ENCODE results near the gene TSPO. TPM values are rescaled to one million over a fixed set of nuclear protein-coding genes. Genes with fewer than 3 reads are reported as not detected.

Gene TSPO
- total and polyA plus RNA-seq, 3 donors from 2014 or later = 42.8 to 92.5 (median 68.7) TPM

- H3K9me3 ChIP-seq = no peaks in the 10 kb centered on the region
- no peaks in the 10 kb centered on the region for H3K4me1 ChIP-seq
- no peaks in the 10 kb centered on the region for H3K27me3 ChIP-seq
- WGBS, 2 donors = 88 to 95% methylated on average over 14 of the region's 14 CpGs
- H3K27ac ChIP-seq = no peak overlapping the region
- H3K36me3 ChIP-seq (ENCODE audit: low read depth, missing control alignments) = no peaks in the 10 kb centered on the region
- intact Hi-C loops (cut with DNase I; ENCODE audit: low total_unique reads) = no loop called here
- no peak for TF ChIP-seq POLR2A (IDR thresholded peaks at IDR 0.05)
- TF ChIP-seq, protein P1, sequence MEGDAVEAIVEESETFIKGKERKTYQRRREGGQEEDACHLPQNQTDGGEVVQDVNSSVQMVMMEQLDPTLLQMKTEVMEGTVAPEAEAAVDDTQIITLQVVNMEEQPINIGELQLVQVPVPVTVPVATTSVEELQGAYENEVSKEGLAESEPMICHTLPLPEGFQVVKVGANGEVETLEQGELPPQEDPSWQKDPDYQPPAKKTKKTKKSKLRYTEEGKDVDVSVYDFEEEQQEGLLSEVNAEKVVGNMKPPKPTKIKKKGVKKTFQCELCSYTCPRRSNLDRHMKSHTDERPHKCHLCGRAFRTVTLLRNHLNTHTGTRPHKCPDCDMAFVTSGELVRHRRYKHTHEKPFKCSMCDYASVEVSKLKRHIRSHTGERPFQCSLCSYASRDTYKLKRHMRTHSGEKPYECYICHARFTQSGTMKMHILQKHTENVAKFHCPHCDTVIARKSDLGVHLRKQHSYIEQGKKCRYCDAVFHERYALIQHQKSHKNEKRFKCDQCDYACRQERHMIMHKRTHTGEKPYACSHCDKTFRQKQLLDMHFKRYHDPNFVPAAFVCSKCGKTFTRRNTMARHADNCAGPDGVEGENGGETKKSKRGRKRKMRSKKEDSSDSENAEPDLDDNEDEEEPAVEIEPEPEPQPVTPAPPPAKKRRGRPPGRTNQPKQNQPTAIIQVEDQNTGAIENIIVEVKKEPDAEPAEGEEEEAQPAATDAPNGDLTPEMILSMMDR (IDR thresholded peaks at IDR 0.05) = no peak
- no peak for DNase-seq
- no peak overlapping the region for H3K4me3 ChIP-seq
These were observed 19.7 kb downstream of the TSPO start for GRCh38 chr22:43171019-43171491.

GRCh38 chr22:43171607-43172006, 20.2 kb downstream of the TSPO start:
- Histone ChIP-seq H3K27me3 (no peaks in the 10 kb centered on the region), H3K4me1 (no peaks in the 10 kb centered on the region), H3K27ac (no peak overlapping the region), H3K4me3 (no peak overlapping the region), H3K9me3 (no peaks in the 10 kb centered on the region), H3K36me3 (ENCODE audit: low read depth, missing control alignments) (no peaks in the 10 kb centered on the region)
- TF ChIP-seq, protein P1 (IDR thresholded peaks at IDR 0.05) = no peak
- TF ChIP-seq POLR2A (IDR thresholded peaks at IDR 0.05) = no peak
- no peak for DNase-seq
- 89 to 97% methylated on average over 6 to 12 of the region's 12 CpGs for WGBS, 2 donors
- intact Hi-C loops (cut with DNase I; ENCODE audit: low total_unique reads) = no loop called here

- no peak for TF ChIP-seq POLR2A (IDR thresholded peaks at IDR 0.05)
- TF ChIP-seq, protein P1 (IDR thresholded peaks at IDR 0.05) = no peak
- intact Hi-C loops (cut with DNase I; ENCODE audit: low total_unique reads) = no loop called here
- no peak overlapping the region for H3K4me3 ChIP-seq
- no peak overlapping the region for H3K27ac ChIP-seq
- H3K4me1 ChIP-seq = no peaks in the 10 kb centered on the region
- no peaks in the 10 kb centered on the region for H3K9me3 ChIP-seq
- no peak for DNase-seq
- WGBS, 2 donors = 88 to 94% methylated on average over 17 to 19 of the region's 19 CpGs
- no peaks in the 10 kb centered on the region for H3K36me3 ChIP-seq (ENCODE audit: low read depth, missing control alignments)
- H3K27me3 ChIP-seq = no peaks in the 10 kb centered on the region
These were observed 20.8 kb downstream of the TSPO start for GRCh38 chr22:43172191-43172590.

DNA sequence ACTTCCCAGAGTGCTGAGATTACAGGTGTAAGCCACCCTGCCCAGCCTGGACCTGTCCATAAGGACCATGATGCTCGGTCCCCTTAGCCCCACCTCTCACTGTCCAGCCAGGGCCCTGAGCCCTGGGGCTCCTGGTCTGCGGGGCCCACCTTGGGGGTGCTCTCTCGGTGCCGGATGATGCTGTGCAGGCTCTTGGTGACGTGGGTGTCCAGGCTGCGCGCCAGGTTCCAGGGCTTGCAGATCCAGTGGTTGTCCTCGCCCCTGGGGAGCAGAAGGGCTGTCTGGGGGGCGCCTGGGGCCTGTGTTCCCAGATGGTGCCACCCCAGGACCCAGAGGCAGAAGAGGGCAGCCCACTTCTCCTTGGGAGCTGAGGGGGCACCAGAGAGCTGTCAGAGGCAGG, 22.2 kb downstream of the TSPO start:
- no peaks in the 10 kb centered on the region for H3K9me3 ChIP-seq
- WGBS, 2 donors = 100% methylated on average over 1 to 6 of the region's 9 CpGs
- no peak overlapping the region for H3K4me3 ChIP-seq
- no peaks in the 10 kb centered on the region for H3K36me3 ChIP-seq (ENCODE audit: low read depth, missing control alignments)
- no peaks in the 10 kb centered on the region for H3K27me3 ChIP-seq
- intact Hi-C loops (cut with DNase I; ENCODE audit: low total_unique reads) = no loop called here
- no peak for DNase-seq
- H3K4me1 ChIP-seq = no peaks in the 10 kb centered on the region
- H3K27ac ChIP-seq = no peak overlapping the region
- TF ChIP-seq, protein P1 (IDR thresholded peaks at IDR 0.05) = no peak

DNA sequence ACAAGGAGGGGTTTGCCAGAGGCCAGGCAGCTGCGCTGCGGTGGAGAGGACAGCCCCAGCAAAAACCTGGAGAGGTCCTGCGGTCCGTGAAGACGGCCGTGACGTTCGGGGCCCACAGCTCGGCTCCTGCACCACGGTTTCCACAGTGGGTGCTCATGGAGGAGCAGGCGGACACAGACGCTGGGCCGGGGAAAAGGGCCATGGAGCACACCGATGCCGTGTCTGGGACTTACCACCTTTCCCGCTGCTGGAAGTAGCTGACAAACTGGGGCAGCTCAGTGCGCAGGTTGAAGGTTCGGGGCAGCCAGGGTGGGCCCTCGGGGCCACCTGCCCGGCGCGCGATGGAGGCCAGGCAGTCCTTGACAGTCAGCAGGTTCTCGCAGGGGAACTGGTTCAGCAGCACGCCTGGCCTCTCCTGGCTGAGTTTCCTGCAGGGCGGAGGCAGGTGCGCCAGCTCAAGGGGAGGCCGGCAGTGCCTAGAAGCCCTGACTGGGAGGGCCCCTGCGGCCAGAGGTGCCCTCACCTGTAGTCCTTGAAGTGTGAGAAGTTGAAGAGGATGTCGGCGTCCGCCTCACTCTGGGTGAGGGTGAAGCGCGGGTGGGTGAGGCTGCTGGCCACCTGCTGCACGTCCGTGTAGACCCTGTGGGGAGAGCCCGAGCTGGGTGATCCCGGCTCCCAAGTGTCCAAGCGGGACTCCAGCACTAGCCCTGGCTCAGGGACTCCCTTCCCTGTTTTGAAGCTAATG, 22.8 kb downstream of the TSPO start:
- Histone ChIP-seq H3K9me3 (no peaks in the 10 kb centered on the region), H3K27me3 (no peaks in the 10 kb centered on the region), H3K4me3 (no peak overlapping the region), H3K36me3 (ENCODE audit: low read depth, missing control alignments) (no peaks in the 10 kb centered on the region), H3K27ac (no peak overlapping the region), H3K4me1 (no peaks in the 10 kb centered on the region)
- 92 to 97% methylated on average over 28 to 39 of the region's 39 CpGs for whole genome bisulfite sequencing, 2 donors
- TF ChIP-seq, protein P1 (IDR thresholded peaks at IDR 0.05) = no peak
- TF ChIP-seq POLR2A (IDR thresholded peaks at IDR 0.05) = no peak
- no peak for DNase-seq
- intact Hi-C loops (cut with DNase I; ENCODE audit: low total_unique reads) = no loop called here
